SK-N-MC (cell line): ENCODE results near the gene CRK.
"Not testable (repeated sequence)": the region's sequence is repeated elsewhere in the genome, so short reads cannot be mapped to it uniquely, and the experiment has no call there.

Experiments
- EZH2 ChIP-seq: fragments of 200-600 bp; sonication (generic); IDR thresholded peaks from one replicate; pipeline ENCODE4 v1.6.1; 2017; ENCODE audit warnings: antibody characterized with exemption
- POLR2AphosphoS5 ChIP-seq: IDR thresholded peaks from 2 replicates; pipeline ENCODE4 v1.6.1; 2012; ENCODE audit warnings: mild to moderate bottlenecking, low read depth, low read length, borderline replicate concordance

DNA sequence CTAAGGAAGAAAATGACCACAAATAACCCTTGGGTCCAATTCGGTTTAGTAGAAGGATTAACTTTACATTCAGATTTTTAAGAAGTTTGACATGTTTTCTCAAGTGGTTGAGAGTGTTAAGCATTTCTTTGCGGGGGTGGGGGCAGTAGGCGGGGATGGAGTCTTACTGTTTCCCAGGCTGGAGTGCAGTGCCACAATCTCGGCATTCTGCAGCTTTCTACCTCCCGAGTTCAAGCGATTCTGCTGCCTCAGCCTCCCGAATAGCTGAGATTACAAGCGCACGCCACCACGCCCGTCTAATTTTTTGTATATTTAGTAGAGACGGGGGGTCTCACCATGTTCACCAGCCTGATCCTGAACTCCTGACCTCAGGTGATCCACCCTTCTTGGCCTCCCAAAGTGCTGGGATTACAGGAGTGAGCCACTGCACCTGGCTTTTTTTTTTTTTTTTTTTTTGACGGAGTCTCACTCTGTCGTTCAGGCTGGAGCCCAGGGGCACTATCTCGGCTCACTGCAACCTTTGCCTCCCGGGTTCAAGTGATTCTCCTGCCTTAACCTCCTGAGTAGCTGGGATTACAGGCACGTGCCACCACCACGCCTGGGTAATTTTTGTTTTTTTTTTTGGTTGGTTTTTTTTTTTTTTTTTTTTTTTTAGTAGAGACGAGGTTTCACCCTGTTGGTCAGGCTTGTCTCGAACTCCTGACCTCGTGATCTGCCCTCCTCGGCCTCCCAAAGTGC, 68.4 kb downstream of the CRK start:
- TF ChIP-seq POLR2AphosphoS5, EZH2: not testable (repeated sequence)
